Sigmoid colon (tissue), 7 donors: ENCODE data around the gene MRTO4. TPM values are rescaled to one million over a fixed set of nuclear protein-coding genes. Genes with fewer than 3 reads are reported as not detected.

Source experiments
- DNase-seq: peaks from one replicate; pipeline ENCODE4 v3.0.0-alpha.2; 2019
- H3K27ac ChIP-seq, 4 donors: fragments of 200-600 bp; sonication (generic); one replicate each; pipeline ENCODE4 v1.5.1; 2016 to 2019; ENCODE audit warnings: mild to moderate bottlenecking in 1 of 4
- H3K27me3 ChIP-seq, 3 donors: fragments of 200-600 bp; sonication (generic); one replicate each; pipeline ENCODE4 v1.5.1; 2019; ENCODE audit warnings: mild to moderate bottlenecking in 1 of 3
- H3K36me3 ChIP-seq, 4 donors: fragments of 200-600 bp; sonication (generic); one replicate each; pipeline ENCODE4 v1.5.1; 2016 to 2019
- H3K4me1 ChIP-seq, 4 donors: fragments of 200-600 bp; sonication (generic); one replicate each; pipeline ENCODE4 v1.5.1; 2017 to 2019
- H3K4me3 ChIP-seq, 4 donors: fragments of 200-600 bp; sonication (generic); one replicate each; pipeline ENCODE4 v1.5.1; 2017 to 2019; ENCODE audit warnings: mild to moderate bottlenecking in 2 of 4, moderate library complexity in 1 of 4
- H3K9me3 ChIP-seq, 4 donors: fragments of 200-600 bp in 3 of 4; sonication (generic) in 3 of 4; one replicate each; pipeline versions ENCODE4 v1.5.1 to v1.6.1; 2013 to 2019
- EP300 ChIP-seq, 4 donors: sonication (generic); formaldehyde crosslinking; IDR thresholded peaks; one replicate each; pipeline ENCODE4 v1.6.1; 2017; ENCODE audit warnings: antibody characterized with exemption in 4 of 4
- POLR2A ChIP-seq, 2 donors: fragments of 450-650 bp; IDR thresholded peaks; one replicate each; pipeline ENCODE4 v1.6.1; 2016; ENCODE audit warnings: antibody characterized with exemption in 2 of 2, mild to moderate bottlenecking in 2 of 2, moderate library complexity in 2 of 2
- POLR2AphosphoS5 ChIP-seq, 4 donors: sonication (generic); formaldehyde crosslinking; IDR thresholded peaks; one replicate each; pipeline ENCODE4 v1.6.1; 2017; ENCODE audit warnings: antibody characterized with exemption in 4 of 4
- WGBS, 2 donors: extraction: QIAGEN DNeasy Blood & Tissue Kit; methylation state at CpG; one replicate each; pipeline ENCODE4 v1.1.7; 2013; 5-methylcytosine and 5-hydroxymethylcytosine counted together
- intact Hi-C: fragments of 100-400 bp; cut with DNase I; formaldehyde crosslinking; loops from one replicate; pipeline ENCODE4 v1.15.1; 2023
- polyA plus RNA-seq, 3 donors: library from polyadenylated mRNA; stranded (reverse); fragments of 200-250 nt; gene quantifications; one replicate each; pipeline ENCODE4 v1.2.3, GENCODE V29; 2013
- total RNA-seq, 4 donors: library from RNA; depleted of rRNA; stranded (reverse); fragments of >200 nt; gene quantifications; one replicate each; pipeline ENCODE4 v1.1.0, GENCODE V29; 2016
- TF ChIP-seq, protein P1 (sequence below), 4 experiments: fragments of 450-650 bp in 3 of 4; fragments of 200-600 bp in 1 of 4; IDR thresholded peaks; one replicate each; pipeline ENCODE4 v1.5.1; 2016 to 2019; ENCODE audit warnings: antibody characterized with exemption in 4 of 4, mild to moderate bottlenecking in 3 of 4, moderate library complexity in 2 of 4
- donor health status: healthy with polysubstance abuse.
- donor health status: Bipolar disorder and iron deficiency.
- donor health status: healthy.

Gene MRTO4
- total and polyA plus RNA-seq, 7 donors = 10.8 to 44.1 (median 15.0) TPM

DNA sequence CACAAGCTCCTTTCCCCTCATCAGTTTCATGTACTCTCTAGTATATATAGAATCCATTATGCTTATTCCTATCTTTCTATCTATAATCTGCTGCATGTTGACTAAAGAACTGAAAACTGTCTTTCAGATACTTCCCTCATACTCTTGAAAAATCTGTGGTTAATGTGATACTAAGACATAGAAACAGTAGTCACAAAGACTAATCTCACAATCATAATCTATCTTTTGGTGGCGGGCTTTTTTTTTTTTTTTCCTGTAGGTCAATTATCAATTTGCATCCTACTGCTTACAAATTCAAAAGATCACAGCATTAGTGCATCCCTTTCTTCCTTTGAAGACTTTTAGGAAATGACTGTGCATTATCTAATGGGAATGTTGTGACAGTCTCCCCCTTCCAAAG lies 46.2 kb upstream of the MRTO4 start:
- Histone ChIP-seq H3K27me3 (no peaks in the 10 kb centered on the region), H3K4me1 (peaks cover 0 to 81% (median 68%) of the 10 kb centered on the region in 4 donors), H3K27ac (peak overlapping the region in 3 of 4 donors; percentile 95 to 98 (median 95)), H3K9me3 (no peaks in the 10 kb centered on the region), H3K4me3 (no peak overlapping the region), H3K36me3 (peaks cover 0 to 5% (median 3%) of the 10 kb centered on the region in 4 donors)
- intact Hi-C loops = loop anchor here (10.0 kb wide), 1 partner anchor 979 kb away; the partner anchor contains the start of genes PLA2G2C and UBXN10
- TF ChIP-seq POLR2AphosphoS5 (IDR thresholded peaks at IDR 0.05) = no peak
- no peak for TF ChIP-seq EP300 (IDR thresholded peaks at IDR 0.05)
- TF ChIP-seq POLR2A (IDR thresholded peaks at IDR 0.05) = no peak
- TF ChIP-seq, protein P1, sequence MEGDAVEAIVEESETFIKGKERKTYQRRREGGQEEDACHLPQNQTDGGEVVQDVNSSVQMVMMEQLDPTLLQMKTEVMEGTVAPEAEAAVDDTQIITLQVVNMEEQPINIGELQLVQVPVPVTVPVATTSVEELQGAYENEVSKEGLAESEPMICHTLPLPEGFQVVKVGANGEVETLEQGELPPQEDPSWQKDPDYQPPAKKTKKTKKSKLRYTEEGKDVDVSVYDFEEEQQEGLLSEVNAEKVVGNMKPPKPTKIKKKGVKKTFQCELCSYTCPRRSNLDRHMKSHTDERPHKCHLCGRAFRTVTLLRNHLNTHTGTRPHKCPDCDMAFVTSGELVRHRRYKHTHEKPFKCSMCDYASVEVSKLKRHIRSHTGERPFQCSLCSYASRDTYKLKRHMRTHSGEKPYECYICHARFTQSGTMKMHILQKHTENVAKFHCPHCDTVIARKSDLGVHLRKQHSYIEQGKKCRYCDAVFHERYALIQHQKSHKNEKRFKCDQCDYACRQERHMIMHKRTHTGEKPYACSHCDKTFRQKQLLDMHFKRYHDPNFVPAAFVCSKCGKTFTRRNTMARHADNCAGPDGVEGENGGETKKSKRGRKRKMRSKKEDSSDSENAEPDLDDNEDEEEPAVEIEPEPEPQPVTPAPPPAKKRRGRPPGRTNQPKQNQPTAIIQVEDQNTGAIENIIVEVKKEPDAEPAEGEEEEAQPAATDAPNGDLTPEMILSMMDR (IDR thresholded peaks at IDR 0.05) = no peak
- 78 to 87% methylated on average over 1 of the region's 1 CpG for WGBS, 2 donors
- DNase-seq = no peak

DNA sequence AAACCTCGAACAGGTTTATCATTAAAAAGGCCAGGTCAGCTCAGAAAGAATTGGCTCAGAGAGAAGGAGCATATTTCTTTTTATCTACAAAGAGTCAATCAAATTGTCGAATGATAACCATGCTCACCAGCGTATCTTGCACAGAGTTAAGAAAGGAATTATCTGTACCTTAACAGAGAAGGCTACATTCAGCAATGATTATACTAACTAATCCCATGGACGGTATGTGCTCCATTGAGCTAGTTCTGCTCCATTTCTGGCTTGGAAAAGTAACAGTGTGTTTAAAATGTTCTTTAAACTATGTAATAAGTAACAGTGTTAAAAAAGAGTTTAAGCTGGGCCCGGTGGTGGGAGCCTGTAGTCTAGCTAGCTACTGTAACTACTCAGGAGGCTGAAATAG lies 45.8 kb upstream of the MRTO4 start:
- intact Hi-C loops = loop anchor here (10.0 kb wide), 1 partner anchor 979 kb away; the partner anchor contains the start of genes PLA2G2C and UBXN10
- no peaks in the 10 kb centered on the region for H3K9me3 ChIP-seq
- peaks cover 0 to 84% (median 70%) of the 10 kb centered on the region in 4 donors for H3K4me1 ChIP-seq
- no peak overlapping the region for H3K4me3 ChIP-seq
- H3K27ac ChIP-seq = peak overlapping the region in 3 of 4 donors; percentile 95 to 98 (median 95)
- no peak for DNase-seq
- peaks cover 0 to 5% (median under 1%) of the 10 kb centered on the region in 4 donors for H3K36me3 ChIP-seq
- TF ChIP-seq POLR2AphosphoS5 (IDR thresholded peaks at IDR 0.05) (no peak), POLR2A (IDR thresholded peaks at IDR 0.05) (no peak), EP300 (IDR thresholded peaks at IDR 0.05) (no peak)
- TF ChIP-seq, protein P1 (IDR thresholded peaks at IDR 0.05) = no peak
- 85 to 87% methylated on average over 5 of the region's 5 CpGs for WGBS, 2 donors
- no peaks in the 10 kb centered on the region for H3K27me3 ChIP-seq

DNA sequence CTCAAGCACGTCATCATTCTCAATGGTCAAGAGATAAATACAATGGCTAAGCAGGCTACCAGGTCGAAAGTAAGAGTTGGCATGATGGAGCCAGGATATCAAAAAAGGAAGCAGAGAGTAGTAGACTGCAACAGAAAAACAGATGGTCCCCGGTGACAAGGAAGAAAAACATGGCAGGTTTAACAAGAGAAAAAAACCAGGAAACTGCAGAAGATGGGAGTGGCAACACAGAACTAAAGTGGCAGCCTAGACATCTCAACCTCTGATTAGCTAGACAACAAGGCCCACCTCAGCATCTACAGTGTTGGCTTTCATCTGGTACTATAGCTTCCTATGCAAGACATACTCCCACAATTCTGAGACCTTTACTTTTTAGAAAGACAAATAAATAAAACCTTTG lies 44.7 kb upstream of the MRTO4 start:
- H3K36me3 ChIP-seq = no peaks in the 10 kb centered on the region
- WGBS, 2 donors = 55 to 59% methylated on average over 3 of the region's 3 CpGs
- H3K27me3 ChIP-seq = no peaks in the 10 kb centered on the region
- H3K27ac ChIP-seq = peak overlapping the region; percentile 18 to 98 (median 95)
- no peak for TF ChIP-seq POLR2AphosphoS5 (IDR thresholded peaks at IDR 0.05)
- no peak overlapping the region for H3K4me3 ChIP-seq
- intact Hi-C loops = loop anchor here (10.0 kb wide), 1 partner anchor 978 kb away; the partner anchor contains the start of genes PLA2G2C and UBXN10
- H3K9me3 ChIP-seq = no peaks in the 10 kb centered on the region
- H3K4me1 ChIP-seq = peaks cover 0 to 87% (median 76%) of the 10 kb centered on the region in 4 donors
- no peak for DNase-seq

DNA sequence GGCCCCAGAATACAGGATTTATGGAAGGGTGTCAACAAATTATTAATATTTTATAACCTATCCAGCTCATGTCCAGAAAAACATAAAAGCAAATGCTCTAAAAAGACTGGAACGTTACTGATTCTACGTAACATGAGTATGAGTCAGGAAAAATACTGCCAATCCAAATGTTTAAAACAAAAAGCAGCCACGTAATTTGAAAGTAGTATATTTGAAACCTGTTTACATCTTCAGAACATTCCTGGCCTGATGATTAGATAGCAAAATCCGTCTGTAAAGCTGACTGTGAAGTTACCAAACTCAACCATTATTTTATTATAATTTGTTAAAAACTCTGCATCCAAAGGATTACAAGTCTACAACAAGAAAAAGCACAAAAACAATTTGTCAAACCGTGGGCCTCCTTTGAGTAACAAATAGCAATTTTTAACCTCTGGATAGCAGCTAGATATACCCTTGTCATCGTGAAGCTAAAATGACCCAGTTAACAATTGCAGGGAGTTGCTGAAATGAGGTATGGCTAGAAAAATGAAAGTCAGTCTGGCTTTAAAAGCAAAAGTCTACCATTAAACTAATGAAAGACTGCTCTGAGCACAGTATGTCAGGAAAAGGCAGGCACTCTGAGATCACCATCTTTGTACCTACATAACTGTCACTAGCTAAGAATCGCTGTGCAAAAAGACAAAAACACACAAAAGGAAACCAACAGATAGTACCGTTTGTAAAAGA lies 42.7 kb upstream of the MRTO4 start:
- TF ChIP-seq, protein P1 (IDR thresholded peaks at IDR 0.05) = no peak
- TF ChIP-seq POLR2AphosphoS5 (IDR thresholded peaks at IDR 0.05) = peak in 1 of 4 donors; percentile 46
- 27 to 31% methylated on average over 8 of the region's 8 CpGs for WGBS, 2 donors

DNA sequence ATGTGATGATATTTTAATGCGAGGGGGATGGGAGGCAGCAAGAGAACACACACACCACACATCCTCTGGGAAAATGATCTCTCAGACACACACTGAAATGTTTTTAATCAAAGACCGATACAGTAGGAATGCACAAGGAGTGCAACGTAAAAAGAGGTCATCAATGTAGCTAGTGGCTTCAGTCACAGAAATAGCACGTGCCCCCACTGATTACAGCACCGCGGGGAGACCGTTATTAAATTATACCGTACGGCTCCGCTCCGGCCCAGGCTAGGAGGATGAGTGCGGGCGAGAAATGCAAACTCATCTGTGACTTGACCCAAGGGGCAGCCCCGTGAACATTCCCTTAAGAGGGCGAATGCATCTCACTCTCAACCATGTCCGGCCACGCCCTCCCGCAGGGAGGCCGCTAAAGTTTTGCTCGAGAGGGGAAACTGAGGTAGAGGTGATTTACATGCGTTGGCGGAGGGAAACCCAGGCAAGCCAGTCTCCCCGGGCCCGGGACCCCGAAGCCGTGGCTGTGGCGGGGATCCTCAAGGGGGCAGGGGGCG lies 42.1 kb upstream of the MRTO4 start:
- no peaks in the 10 kb centered on the region for H3K36me3 ChIP-seq
- TF ChIP-seq, protein P1 (IDR thresholded peaks at IDR 0.05) = no peak
- TF ChIP-seq POLR2A (IDR thresholded peaks at IDR 0.05) = no peak
- no peak for TF ChIP-seq EP300 (IDR thresholded peaks at IDR 0.05)
- TF ChIP-seq POLR2AphosphoS5 (IDR thresholded peaks at IDR 0.05) = no peak
- H3K4me3 ChIP-seq = peak overlapping the region; percentile 67 to 94 (median 84)
- peak; percentile 71 for DNase-seq
- peaks cover 0 to 66% (median 54%) of the 10 kb centered on the region in 4 donors for H3K4me1 ChIP-seq
- no peaks in the 10 kb centered on the region for H3K9me3 ChIP-seq
- intact Hi-C loops = loop anchor here (10.0 kb wide), 1 partner anchor 975 kb away; the partner anchor contains the start of genes PLA2G2C and UBXN10
- H3K27ac ChIP-seq = peak overlapping the region; percentile 95 to 98 (median 96)
- WGBS, 2 donors = 0 to 1% methylated on average over 28 of the region's 28 CpGs
- no peaks in the 10 kb centered on the region for H3K27me3 ChIP-seq

More for the DNA sequence above, 42.7 kb upstream of the MRTO4 start:
- Histone ChIP-seq H3K27ac (peak overlapping the region; percentile 95 to 98 (median 96)), H3K36me3 (no peaks in the 10 kb centered on the region), H3K4me3 (peak overlapping the region; percentile 67 to 94 (median 84)), H3K4me1 (peaks cover 0 to 73% (median 58%) of the 10 kb centered on the region in 4 donors), H3K27me3 (no peaks in the 10 kb centered on the region), H3K9me3 (no peaks in the 10 kb centered on the region)
- DNase-seq = no peak
- intact Hi-C loops = loop anchor here (10.0 kb wide), 1 partner anchor 976 kb away; the partner anchor contains the start of genes PLA2G2C and UBXN10
